PC-3 (cell line): ENCODE results near the gene RNASE9. TPM values are rescaled to one million over a fixed set of nuclear protein-coding genes. Genes with fewer than 3 reads are reported as not detected.

Experiments
- ATAC-seq: fragments of 200-7000 bp; cut with Tn5 transposase; 2 replicates; pipeline ENCODE4 v1.9.1; 2020; ENCODE audit warnings: mild to moderate bottlenecking, moderate library complexity
- BruUV-seq: library from RNA; stranded (reverse); fragments of 400-500 nt; replicated peaks from 2 replicates; lab custom pipeline; 2021; lab: Mats Ljungman, UMichigan
- CTCF ChIA-PET: fragments of 300-600 bp; sonication (Branson Sonifier 250); formaldehyde crosslinking; loops from one replicate; lab custom pipeline; 2022; ENCODE audit warnings: antibody characterized with exemption; lab: Charles Lee
- POLR2A ChIA-PET: fragments of 300-600 bp; sonication (Branson Sonifier 250); formaldehyde crosslinking; loops from one replicate; lab custom pipeline; 2022; ENCODE audit warnings: antibody characterized with exemption; ENCODE audit not compliant: unreplicated experiment; lab: Charles Lee
- DNase-seq: peaks from one replicate; pipeline ENCODE4 v3.0.0-alpha.2; 2015
- H2AFZ ChIP-seq: fragments of 300-600 bp; sonication (generic); 2 replicates; pipeline ENCODE4 v1.6.0; 2016; ENCODE audit warnings: antibody characterized with exemption, low read length
- H3F3A ChIP-seq: fragments of 300-600 bp; sonication (generic); one replicate; pipeline ENCODE4 v1.6.0; 2017; ENCODE audit warnings: antibody characterized with exemption, low read length, control low read depth, mild to moderate bottlenecking; ENCODE audit not compliant: unreplicated experiment
- H3K27ac ChIP-seq: fragments of 300-600 bp; sonication (generic); 2 replicates; pipeline ENCODE4 v1.5.1; 2016; ENCODE audit warnings: mild to moderate bottlenecking, low read length
- H3K27me3 ChIP-seq: fragments of 300-600 bp; sonication (generic); 2 replicates; pipeline ENCODE4 v1.6.1; 2016; ENCODE audit warnings: low read length, mixed read lengths
- H3K36me3 ChIP-seq: fragments of 300-600 bp; sonication (generic); 2 replicates; pipeline ENCODE4 v1.6.1; 2016; ENCODE audit warnings: low read depth, mixed run types, low read length, mixed read lengths
- H3K4me1 ChIP-seq: fragments of 300-600 bp; sonication (generic); 2 replicates; pipeline ENCODE4 v1.5.1; 2016; ENCODE audit warnings: low read length; ENCODE audit not compliant: insufficient read depth
- H3K4me2 ChIP-seq: fragments of 300-600 bp; sonication (generic); 2 replicates; pipeline ENCODE4 v1.6.0; 2016; ENCODE audit warnings: low read length
- H3K4me3 ChIP-seq: fragments of 300-600 bp; sonication (generic); 2 replicates; pipeline ENCODE4 v1.5.1; 2016; ENCODE audit warnings: mild to moderate bottlenecking, low read length, mixed read lengths
- H3K79me2 ChIP-seq: fragments of 300-600 bp; sonication (generic); 2 replicates; pipeline ENCODE4 v1.6.1; 2017; ENCODE audit warnings: low read length, mixed read lengths
- H3K9ac ChIP-seq: fragments of 300-600 bp; sonication (generic); 2 replicates; pipeline ENCODE4 v1.6.0; 2016; ENCODE audit warnings: mild to moderate bottlenecking, low read length
- H3K9me2 ChIP-seq: fragments of 300-600 bp; sonication (generic); replicated peaks from 2 replicates; pipeline ENCODE4 v1.6.1; 2016; ENCODE audit warnings: mixed run types, low read length, mixed read lengths
- H3K9me3 ChIP-seq: fragments of 300-600 bp; sonication (generic); 2 replicates; pipeline ENCODE4 v1.6.1; 2016; ENCODE audit warnings: low read length, mixed read lengths
- H4K20me1 ChIP-seq: fragments of 300-600 bp; sonication (generic); 2 replicates; pipeline ENCODE4 v1.6.1; 2016; ENCODE audit warnings: low read length, mixed read lengths
- CTCF ChIP-seq: fragments of 300-600 bp; sonication (generic); conservative IDR thresholded peaks from 2 replicates; pipeline ENCODE4 v1.5.1; 2017; ENCODE audit warnings: antibody characterized with exemption, low read depth, mild to moderate bottlenecking, low read length
- EZH2 ChIP-seq: fragments of 300-600 bp; sonication (generic); IDR thresholded peaks from one replicate; pipeline ENCODE4 v1.6.1; 2017; ENCODE audit warnings: antibody characterized with exemption, mild to moderate bottlenecking, low read length; ENCODE audit not compliant: unreplicated experiment
- EZH2phosphoT487 ChIP-seq: fragments of 300-600 bp; sonication (generic); IDR thresholded peaks from 2 replicates; pipeline ENCODE4 v1.6.1; 2018; ENCODE audit warnings: mild to moderate bottlenecking, antibody characterized with exemption, low read length, borderline replicate concordance
- intact Hi-C: fragments of 100-400 bp; cut with micrococcal nuclease; formaldehyde crosslinking; loops from 2 replicates; pipeline ENCODE4 v1.9.0; 2023
- total RNA-seq: library from RNA; depleted of rRNA; stranded (reverse); fragments of >200 nt; gene quantifications from 2 replicates; pipeline ENCODE4 v1.2.3, GENCODE V29; 2014

The RNASE9 gene
- total RNA-seq, 1 experiment from 2014 or later = not detected

- H3K27me3 ChIP-seq = peaks cover 8% of the 10 kb centered on the region
- H4K20me1 ChIP-seq = no peaks in the 10 kb centered on the region
- no peaks in the 10 kb centered on the region for H3K79me2 ChIP-seq
- H3K9me2 ChIP-seq = no peaks in the 10 kb centered on the region
- H3K4me3 ChIP-seq = no peak overlapping the region
- no TSS peak for BruUV-seq
- H3K9ac ChIP-seq = no peak overlapping the region
- CTCF ChIA-PET = interaction anchor here (0.9 kb wide), 1 partner anchor 79 kb away, joined by 7 read pairs; no protein-coding TSS in a partner anchor
- DNase-seq (peak; percentile 88), ATAC-seq (peak; percentile 85)
- intact Hi-C loops = loop anchor here (1.0 to 5.0 kb wide), 3 partner anchors 75 to 204 kb away; no protein-coding TSS in a partner anchor
- H3F3A ChIP-seq = no peaks in the 10 kb centered on the region
- peak overlapping the region; percentile 35; the same call in 1 of the 2 replicates for H2AFZ ChIP-seq
- TF ChIP-seq CTCF (peak; percentile 88), EZH2 (no peak), EZH2phosphoT487 (no peak)
- no peaks in the 10 kb centered on the region for H3K4me1 ChIP-seq
- POLR2A ChIA-PET = interaction anchor here (0.7 to 0.9 kb wide), 2 partner anchors 50 to 82 kb away, joined by 3 to 7 read pairs; no protein-coding TSS in a partner anchor
- H3K9me3 ChIP-seq = no peaks in the 10 kb centered on the region
- H3K36me3 ChIP-seq = no peaks in the 10 kb centered on the region
- H3K27ac ChIP-seq = no peak overlapping the region
- H3K4me2 ChIP-seq = peak overlapping the region; percentile 43
These were observed 29.9 kb downstream of the RNASE9 start for GRCh38 chr14:20530771-20531571.

- TF ChIP-seq CTCF (no peak), EZH2phosphoT487 (no peak), EZH2 (no peak)
- no peaks in the 10 kb centered on the region for H3K79me2 ChIP-seq
- H3K27me3 ChIP-seq = peaks cover 8% of the 10 kb centered on the region; the same call in 1 of the 2 replicates
- intact Hi-C loops = loop anchor here (2.0 to 5.0 kb wide), 2 partner anchors 161 to 203 kb away; no protein-coding TSS in a partner anchor
- ChIA-PET POLR2A (interaction anchor here (0.9 kb wide), 1 partner anchor 48 kb away, joined by 7 read pairs; no protein-coding TSS in a partner anchor), CTCF (interaction anchor here (0.9 kb wide), 1 partner anchor 81 kb away, joined by 7 read pairs; no protein-coding TSS in a partner anchor)
- H3K9me2 ChIP-seq = no peaks in the 10 kb centered on the region
- H3K9ac ChIP-seq = no peak overlapping the region
- no peaks in the 10 kb centered on the region for H3K4me1 ChIP-seq
- H3K4me2 ChIP-seq = no peak overlapping the region
- no TSS peak for BruUV-seq
- H3K9me3 ChIP-seq = no peaks in the 10 kb centered on the region
- ATAC-seq (no peak), DNase-seq (no peak)
- H3K27ac ChIP-seq = no peak overlapping the region
- no peak overlapping the region for H2AFZ ChIP-seq
- no peaks in the 10 kb centered on the region for H3K36me3 ChIP-seq
- no peaks in the 10 kb centered on the region for H3F3A ChIP-seq
- no peaks in the 10 kb centered on the region for H4K20me1 ChIP-seq
- no peak overlapping the region for H3K4me3 ChIP-seq
These were observed 31.0 kb downstream of the RNASE9 start for GRCh38 chr14:20529806-20530205.
